HG02798 (cell line): Measurements from ENCODE around the gene RPUSD2.
"Not testable (repeated sequence)": the region's sequence is repeated elsewhere in the genome, so short reads cannot be mapped to it uniquely, and the experiment has no call there.

Source experiments
- ATAC-seq: cut with Tn5 transposase; IDR thresholded peaks from one replicate; pipeline ENCODE4 v1.9.1; 2021; ENCODE audit warnings: mild to moderate bottlenecking; ENCODE audit not compliant: unreplicated experiment, poor library complexity

RPUSD2 gene

GRCh38 chr15:40564591-40565332, 4.3 kb upstream of the RPUSD2 start, which contains the start of gene CCDC32:
CCDC32 (minus strand) TSS chr15:40565042; CDS start chr15:40563015, 2,027 bp downstream.
- ATAC-seq, result peak; percentile 97

DNA sequence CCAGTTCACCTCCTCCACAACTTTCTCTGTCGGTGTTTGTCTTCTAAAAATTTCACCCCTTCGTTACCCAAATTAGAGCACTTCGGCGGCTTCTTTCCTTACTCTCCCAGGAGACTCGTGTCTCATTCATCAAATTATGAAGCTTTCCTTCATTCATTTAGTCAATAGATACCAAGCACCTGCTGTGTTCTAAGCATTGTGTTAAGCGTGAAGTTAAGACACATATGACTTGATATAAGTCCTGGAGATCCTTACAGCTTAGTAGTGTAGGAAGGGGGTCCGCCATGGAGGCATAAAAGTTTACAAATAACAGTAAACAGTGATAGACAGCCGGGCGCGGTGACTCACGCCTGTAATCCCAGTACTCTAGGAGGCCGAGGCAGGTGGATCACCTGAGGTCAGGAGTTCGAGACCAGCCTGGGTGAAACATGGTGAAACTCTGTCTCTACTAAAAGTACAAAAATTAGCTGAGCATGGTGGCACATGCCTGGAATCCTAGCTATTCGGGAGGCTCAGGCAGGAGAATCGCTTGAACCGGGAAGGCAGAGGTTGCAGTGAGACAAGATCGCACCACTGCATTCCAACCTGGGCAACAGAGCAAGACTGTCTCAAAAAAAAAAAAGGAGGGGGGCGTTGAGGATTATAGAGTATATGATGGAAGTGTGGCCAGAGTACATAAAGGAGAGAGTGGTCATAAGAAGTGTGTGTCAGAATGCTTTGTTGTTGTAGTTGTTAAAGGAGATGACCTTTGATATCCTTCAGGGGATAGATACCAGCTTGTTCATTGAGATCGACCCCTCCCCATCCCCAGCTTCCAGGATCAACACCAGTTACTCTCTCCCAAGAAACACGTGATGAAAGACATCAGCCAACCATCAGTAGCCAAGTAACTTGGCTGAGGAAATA, 3.5 kb upstream of the RPUSD2 start:
- ATAC-seq, result no peak

DNA sequence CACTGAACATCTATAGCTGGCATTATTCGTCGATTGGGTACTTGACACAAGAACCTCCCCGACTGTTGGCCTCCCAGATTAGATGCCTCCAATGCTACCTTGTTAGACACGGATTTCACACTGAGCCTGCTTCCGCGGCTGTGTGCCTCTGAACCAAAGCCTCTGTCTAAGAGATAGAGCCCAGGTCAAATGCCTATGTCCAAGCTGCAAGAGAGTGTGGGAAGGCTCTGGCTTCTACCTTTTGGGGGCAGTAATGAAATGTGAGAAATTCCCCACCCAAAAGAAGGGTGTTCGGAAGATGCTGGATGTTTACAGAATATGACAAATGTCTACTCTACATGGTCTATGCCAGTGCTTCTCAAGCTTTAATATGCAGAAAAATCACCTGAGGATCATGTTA, 2.0 kb upstream of the RPUSD2 start:
- no peak for ATAC-seq

- ATAC-seq, result no peak
Measured at GRCh38 chr15:40575113-40575512, 6.0 kb downstream of the RPUSD2 start.

- not testable (repeated sequence) for ATAC-seq
Measured at GRCh38 chr15:40576914-40577313, 7.8 kb downstream of the RPUSD2 start.

DNA sequence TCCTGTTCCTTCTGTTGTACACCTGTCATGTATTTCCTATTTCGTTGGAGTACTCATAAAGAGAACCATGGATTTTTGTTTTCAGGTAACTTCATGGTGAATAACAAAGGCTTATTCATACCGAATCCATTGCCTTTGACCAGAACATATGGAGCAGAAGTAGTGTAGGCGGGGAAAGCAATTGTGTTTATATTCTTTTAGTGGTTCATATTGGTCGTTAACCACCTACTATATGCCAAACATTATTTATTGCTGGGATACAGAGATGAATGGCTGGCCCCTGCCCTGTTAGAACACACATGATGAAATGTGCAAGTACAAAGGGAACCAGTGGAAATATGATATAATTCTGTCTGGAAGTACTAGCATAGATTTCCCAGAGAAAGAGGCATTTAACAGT, 9.8 kb downstream of the RPUSD2 start:
- ATAC-seq, result no peak

DNA sequence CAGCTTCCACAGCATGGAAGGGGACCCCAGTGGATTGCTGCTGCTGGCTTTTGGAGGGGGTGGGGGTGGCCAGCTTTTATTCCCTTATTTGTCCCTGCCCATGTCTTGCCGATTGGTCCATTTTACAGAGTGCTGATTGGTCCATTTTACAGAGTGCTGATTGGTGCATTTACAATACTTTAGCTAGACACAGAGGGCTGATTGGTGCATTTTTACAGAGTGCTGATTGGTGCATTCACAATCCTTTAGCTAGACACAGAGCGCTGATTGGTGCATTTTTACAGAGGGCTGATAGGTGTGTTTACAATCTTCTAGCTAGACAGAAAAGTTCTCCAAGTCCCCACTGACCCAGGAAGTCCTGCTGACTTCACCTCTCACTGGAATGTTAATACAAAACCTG, 12.7 kb downstream of the RPUSD2 start:
- ATAC-seq, result not testable (repeated sequence)

DNA sequence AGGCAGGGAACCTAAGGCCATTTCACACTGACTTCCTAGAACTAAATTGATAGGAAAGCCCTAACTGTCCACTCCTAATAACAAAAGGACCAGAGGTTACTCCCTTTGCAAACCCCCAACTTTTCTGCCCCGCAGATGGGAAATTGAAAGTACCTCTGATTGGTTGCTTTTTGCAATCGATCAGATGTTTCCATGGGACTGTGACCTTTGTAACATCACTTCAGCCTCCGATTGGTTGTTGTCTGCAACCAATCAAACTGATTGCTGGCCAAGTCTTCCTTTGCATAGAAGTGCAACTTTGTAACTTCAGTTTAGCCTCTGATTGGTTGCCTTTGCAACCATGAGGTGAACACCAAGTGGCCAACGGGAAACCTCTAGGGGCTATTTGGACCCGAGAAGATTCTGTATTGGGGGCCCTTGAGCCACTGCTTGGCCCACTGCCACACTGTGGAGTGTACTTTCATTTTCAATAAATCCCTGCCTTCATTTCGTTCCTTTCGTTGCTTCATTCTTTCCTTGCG, 13.7 kb downstream of the RPUSD2 start:
- ATAC-seq, result no peak

DNA sequence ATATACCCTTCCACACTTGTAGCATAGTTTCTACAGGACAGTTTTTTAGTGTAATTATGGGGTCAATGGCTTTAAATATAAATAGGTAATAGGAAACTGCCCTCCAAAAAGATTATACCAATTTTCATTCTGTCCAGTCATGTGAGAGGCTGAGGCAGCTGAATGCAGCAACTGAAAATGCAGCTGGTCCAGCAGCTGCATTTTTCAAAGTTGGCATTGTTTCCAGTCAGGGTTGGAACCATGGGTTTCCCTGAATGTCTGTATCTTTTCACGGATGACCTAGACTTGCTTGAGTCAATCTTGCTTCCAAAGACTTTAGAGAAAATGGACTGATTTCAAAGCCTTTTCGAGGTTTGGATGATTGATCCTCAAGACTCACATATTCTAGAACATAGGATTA, 15.1 kb downstream of the RPUSD2 start:
- ATAC-seq, result no peak

DNA sequence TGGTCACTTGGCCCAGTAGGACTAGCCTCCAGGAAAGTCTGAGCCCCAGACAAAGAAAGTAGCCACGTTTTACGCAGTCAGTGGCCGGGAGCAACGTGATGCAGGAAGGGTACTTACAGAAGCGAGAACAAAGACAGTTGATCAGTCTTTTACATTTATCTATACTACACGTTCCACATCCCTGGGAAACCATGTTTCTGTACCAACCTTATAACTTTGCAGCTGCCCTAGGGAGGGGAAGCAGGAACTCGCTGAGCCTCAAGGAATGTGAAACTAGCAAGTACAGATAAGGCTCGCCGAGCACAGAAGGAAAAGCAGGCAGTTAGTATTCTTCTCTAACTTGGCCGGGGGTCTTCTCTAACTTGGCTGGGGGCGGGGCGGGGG, 21.6 kb downstream of the RPUSD2 start:
- no peak for ATAC-seq

- ATAC-seq, result no peak
Measured at GRCh38 chr15:40591389-40591788, 22.3 kb downstream of the RPUSD2 start.

DNA sequence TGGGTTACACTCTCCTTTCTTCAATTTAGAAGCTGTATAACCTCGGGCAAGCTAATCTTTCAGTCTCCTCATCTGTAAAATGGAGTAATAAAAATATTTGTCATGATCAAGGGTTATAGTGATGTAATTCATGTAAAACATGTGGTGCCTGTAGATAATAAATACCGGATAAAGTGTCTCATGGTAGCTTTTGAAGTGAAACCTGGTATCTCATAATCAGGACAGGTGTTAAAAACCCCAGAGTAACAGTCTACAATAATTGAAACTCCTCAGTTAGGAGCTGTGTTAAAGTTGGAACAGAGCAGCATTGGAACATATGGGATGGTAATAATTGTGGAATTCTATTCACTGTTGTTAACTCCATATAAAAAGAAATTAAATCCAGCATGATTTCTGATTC, 24.1 kb downstream of the RPUSD2 start:
- ATAC-seq, result no peak

DNA sequence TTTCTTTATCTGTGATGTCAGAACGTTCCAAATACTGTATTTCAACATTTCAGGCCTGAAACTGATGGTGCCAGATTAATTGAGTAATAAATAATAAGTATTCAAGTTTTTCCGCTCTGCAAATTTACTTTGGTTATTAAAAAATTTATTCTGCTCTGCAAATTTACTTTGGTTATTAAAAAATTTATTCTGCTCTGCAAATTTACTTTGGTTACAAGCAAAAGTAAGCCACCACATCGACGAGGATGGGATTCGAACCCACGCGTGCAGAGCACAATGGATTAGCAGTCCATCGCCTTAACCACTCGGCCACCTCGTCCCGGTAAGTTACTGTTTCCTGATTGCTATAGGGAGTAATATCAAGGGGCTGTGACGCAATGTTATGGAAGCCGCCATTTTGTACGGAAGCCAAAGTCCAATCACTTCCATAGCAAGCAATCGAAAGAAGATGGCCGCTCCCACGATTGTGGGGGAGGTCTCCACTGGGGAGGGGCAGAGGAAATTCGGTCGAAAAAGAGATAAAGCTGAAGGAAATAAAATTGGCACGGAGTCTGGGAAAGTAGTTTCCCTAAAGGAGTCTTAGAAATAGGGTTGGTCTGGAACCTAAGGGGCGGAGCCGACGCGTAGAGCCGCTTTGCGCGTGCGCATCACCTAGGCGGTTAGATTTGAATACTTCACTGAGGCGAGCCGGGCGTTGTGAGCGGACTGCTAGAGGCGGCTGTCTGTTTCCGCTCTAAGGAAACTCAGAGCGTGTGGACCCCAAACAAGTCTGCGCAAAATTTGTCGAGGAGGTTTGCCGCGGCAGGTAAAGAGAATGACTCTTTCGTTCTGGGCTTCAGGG, 24.7 kb downstream of the RPUSD2 start, which contains the start of gene KNL1:
Gene KNL1 (plus strand): TSS at position 662 of the 841 bp plus-strand sequence. CDS start 8,683 bp downstream, outside the sequence.
- ATAC-seq, result peak; percentile 78

GRCh38 chr15:40594429-40594836, 25.3 kb downstream of the RPUSD2 start:
- ATAC-seq, result peak; percentile 54

GRCh38 chr15:40595219-40595618, 26.1 kb downstream of the RPUSD2 start:
- no peak for ATAC-seq

DNA sequence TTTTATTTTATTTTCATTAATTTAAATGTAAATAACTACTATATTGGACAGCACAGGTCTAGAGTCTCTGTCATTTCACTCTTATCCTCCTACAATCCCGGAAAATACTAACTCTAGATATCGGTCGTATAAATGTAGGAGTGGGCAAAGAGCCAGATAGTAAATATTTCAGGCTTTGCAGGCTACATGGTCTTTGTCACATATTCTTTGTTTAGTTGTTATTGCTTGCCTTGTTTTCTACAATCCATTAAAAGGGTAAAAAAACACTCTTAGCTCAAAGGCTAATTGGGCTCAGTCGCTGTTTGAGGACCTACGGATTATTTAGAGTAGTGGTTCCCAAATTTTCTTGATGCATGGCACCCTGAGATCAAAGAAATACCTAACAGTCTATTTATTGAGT, 26.7 kb downstream of the RPUSD2 start:
- no peak for ATAC-seq

- ATAC-seq, result no peak
Measured at GRCh38 chr15:40597024-40597423, 27.9 kb downstream of the RPUSD2 start.

- no peak for ATAC-seq
Measured at GRCh38 chr15:40598126-40598525, 29.0 kb downstream of the RPUSD2 start.

DNA sequence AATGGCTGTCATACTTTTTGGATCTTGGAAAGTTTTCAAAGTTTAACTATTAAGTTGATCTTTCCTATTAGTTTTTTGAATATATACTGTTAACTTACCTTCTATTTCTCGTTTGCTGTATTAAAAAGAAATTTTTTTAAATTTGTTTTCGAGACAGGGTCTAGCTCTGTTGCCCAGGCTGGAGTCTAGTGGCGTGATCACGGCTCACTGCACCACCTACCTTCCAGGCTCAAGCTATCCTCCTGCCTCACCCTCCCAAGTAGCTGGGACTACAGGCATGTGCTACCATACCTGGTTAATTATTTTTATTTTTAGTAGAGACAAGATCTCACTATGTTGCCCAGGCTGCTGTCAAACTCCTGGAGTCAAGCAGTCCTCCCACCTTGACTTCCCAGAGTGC, 29.6 kb downstream of the RPUSD2 start:
- ATAC-seq, result no peak

- no peak for ATAC-seq
Measured at GRCh38 chr15:40600956-40601355, 31.9 kb downstream of the RPUSD2 start.
